ENCODE measurements around the gene DUOX1. TPM values are rescaled to one million over a fixed set of nuclear protein-coding genes. Genes with fewer than 3 reads are reported as not detected.
"Not testable (repeated sequence)": the region's sequence is repeated elsewhere in the genome, so short reads cannot be mapped to it uniquely, and the experiment has no call there.

Gene DUOX1
- total RNA-seq, 1 donor from 2014 or later, result 4.1 TPM

- no peak overlapping the region for H3K4me3 ChIP-seq (ENCODE audit: low read depth, low read length)
- DNase-seq (ENCODE audit: low read depth), result no peak
- H3K36me3 ChIP-seq (ENCODE audit: control insufficient read depth, insufficient read depth, low read length), result no peaks in the 10 kb centered on the region
- H3K27me3 ChIP-seq (ENCODE audit: control insufficient read depth, insufficient read depth, low read length), result peaks cover 64% of the 10 kb centered on the region
- no peak for TF ChIP-seq CTCF (IDR thresholded peaks at IDR 0.05; ENCODE audit: insufficient read depth, low read length, poor library complexity, severe bottlenecking)
Measured at GRCh38 chr15:45134046-45134445, 4.3 kb downstream of the DUOX1 start.

GRCh38 chr15:45134682-45135604, 5.1 kb downstream of the DUOX1 start:
- TF ChIP-seq CTCF (IDR thresholded peaks at IDR 0.05; ENCODE audit: insufficient read depth, low read length, poor library complexity, severe bottlenecking), result peak; percentile 26
- Histone ChIP-seq H3K27me3 (ENCODE audit: control insufficient read depth, insufficient read depth, low read length) (peaks cover 55% of the 10 kb centered on the region), H3K4me3 (ENCODE audit: low read depth, low read length) (no peak overlapping the region), H3K36me3 (ENCODE audit: control insufficient read depth, insufficient read depth, low read length) (no peaks in the 10 kb centered on the region)
- no peak for DNase-seq (ENCODE audit: low read depth)

- H3K36me3 ChIP-seq (ENCODE audit: control insufficient read depth, insufficient read depth, low read length); H3K4me3 ChIP-seq (ENCODE audit: low read depth, low read length); DNase-seq (ENCODE audit: low read depth): not testable (repeated sequence)
- peaks cover 46% of the 10 kb centered on the region for H3K27me3 ChIP-seq (ENCODE audit: control insufficient read depth, insufficient read depth, low read length)
Measured at GRCh38 chr15:45135705-45136377, 6.0 kb downstream of the DUOX1 start.

GRCh38 chr15:45136378-45136764, 6.6 kb downstream of the DUOX1 start:
- no peaks in the 10 kb centered on the region for H3K36me3 ChIP-seq (ENCODE audit: control insufficient read depth, insufficient read depth, low read length)

GRCh38 chr15:45137703-45138102, 7.9 kb downstream of the DUOX1 start:
- Histone ChIP-seq H3K27me3 (ENCODE audit: control insufficient read depth, insufficient read depth, low read length) (peaks cover 35% of the 10 kb centered on the region), H3K36me3 (ENCODE audit: control insufficient read depth, insufficient read depth, low read length) (no peaks in the 10 kb centered on the region), H3K4me3 (ENCODE audit: low read depth, low read length) (no peak overlapping the region)
- DNase-seq (ENCODE audit: low read depth), result no peak
- TF ChIP-seq CTCF (IDR thresholded peaks at IDR 0.05; ENCODE audit: insufficient read depth, low read length, poor library complexity, severe bottlenecking), result no peak

More at GRCh38 chr15:45136378-45136764, 6.6 kb downstream of the DUOX1 start:
- Histone ChIP-seq H3K27me3 (ENCODE audit: control insufficient read depth, insufficient read depth, low read length) (peaks cover 42% of the 10 kb centered on the region), H3K4me3 (ENCODE audit: low read depth, low read length) (no peak overlapping the region)
- no peak for DNase-seq (ENCODE audit: low read depth)
- TF ChIP-seq CTCF (IDR thresholded peaks at IDR 0.05; ENCODE audit: insufficient read depth, low read length, poor library complexity, severe bottlenecking), result peak; percentile 54
